HG03432 (cell line): Measurements from ENCODE around the gene HOXD10.

Experiments used
- ATAC-seq: cut with Tn5 transposase; IDR thresholded peaks from one replicate; pipeline ENCODE4 v1.9.1; 2021; ENCODE audit warnings: mild to moderate bottlenecking, moderate library complexity; ENCODE audit not compliant: unreplicated experiment

HOXD10 gene

DNA sequence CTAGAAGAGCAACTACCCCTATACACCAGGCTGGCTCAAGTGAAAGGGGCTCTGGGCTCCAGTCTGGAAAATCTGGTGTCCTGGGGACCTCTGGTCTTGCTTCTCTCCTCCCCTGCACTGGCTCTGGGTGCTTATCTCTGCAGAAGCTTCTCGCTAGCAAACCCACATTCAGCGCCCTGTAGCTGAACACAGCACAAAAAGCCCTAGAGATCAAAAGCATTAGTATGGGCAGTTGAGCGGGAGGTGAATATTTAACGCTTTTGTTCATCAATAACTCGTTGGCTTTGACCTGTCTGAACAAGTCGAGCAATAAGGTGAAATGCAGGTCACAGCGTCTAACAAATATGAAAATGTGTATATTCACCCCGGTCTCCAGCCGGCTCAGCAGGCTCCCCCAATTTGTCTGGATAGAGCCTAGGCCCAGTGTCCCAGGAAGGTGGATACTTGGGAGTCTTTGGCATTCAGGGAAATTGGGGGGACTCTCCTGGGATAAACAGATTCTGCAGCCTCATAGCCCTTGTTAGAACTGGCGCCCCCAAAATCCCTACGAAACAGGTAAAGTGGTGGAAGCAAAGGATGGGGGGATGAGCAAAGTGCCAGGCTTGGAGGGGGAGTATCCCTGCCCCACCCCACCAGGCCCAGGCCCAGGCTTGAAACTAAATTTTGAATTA is 32.3 kb downstream of the HOXD10 start:
- no peak for ATAC-seq

DNA sequence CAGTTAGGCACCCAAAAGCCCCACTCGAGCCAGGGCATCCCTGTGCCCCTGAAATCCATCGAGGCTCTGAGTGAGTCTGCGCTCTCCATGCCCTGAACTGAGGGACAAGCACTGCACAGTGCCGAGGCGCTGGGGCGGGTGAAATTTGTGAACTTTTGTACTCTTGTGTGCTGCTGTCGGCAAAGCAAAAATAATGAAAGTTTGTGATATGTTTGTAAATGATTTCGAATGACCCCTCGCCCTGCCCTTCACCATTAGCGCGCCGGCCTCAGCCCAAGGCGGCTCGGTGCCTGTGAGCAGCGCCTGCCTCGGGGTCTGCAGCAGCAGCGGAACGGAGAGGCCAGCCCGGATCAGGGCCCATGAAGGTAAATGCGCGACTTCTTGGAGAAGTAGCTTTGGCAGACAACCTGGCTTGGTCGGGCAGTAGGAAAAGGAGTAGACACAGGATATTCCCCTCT is 32.9 kb downstream of the HOXD10 start:
- no peak for ATAC-seq

DNA sequence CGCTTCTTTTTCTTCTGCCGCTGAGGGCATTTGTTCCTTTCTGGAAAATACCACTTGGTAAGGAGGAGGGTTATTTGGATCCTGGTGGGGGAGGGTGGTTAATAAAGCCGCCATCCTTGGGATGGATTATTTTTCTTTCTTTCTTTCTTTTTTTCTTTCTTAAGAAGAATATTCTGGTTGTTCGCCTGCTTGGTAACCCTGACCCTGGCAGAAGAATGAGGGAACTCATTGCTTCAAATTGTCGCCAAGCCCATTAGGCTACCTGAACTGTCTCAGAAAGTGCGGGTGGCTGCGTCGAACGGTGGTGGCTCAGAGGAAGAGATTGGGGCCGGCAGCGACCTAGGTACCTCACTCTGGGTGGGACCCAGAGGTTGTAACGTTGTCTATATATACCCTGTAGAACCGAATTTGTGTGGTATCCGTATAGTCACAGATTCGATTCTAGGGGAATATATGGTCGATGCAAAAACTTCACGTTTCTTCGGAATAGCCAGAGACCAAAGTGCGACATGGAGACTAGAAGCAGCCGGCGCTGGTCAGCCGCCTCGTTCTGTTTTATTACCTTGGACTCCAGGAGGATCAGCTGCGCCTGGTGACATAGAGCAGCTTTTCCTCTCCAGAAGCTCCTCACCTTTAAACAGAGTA is 33.5 kb downstream of the HOXD10 start:
- no peak for ATAC-seq

DNA sequence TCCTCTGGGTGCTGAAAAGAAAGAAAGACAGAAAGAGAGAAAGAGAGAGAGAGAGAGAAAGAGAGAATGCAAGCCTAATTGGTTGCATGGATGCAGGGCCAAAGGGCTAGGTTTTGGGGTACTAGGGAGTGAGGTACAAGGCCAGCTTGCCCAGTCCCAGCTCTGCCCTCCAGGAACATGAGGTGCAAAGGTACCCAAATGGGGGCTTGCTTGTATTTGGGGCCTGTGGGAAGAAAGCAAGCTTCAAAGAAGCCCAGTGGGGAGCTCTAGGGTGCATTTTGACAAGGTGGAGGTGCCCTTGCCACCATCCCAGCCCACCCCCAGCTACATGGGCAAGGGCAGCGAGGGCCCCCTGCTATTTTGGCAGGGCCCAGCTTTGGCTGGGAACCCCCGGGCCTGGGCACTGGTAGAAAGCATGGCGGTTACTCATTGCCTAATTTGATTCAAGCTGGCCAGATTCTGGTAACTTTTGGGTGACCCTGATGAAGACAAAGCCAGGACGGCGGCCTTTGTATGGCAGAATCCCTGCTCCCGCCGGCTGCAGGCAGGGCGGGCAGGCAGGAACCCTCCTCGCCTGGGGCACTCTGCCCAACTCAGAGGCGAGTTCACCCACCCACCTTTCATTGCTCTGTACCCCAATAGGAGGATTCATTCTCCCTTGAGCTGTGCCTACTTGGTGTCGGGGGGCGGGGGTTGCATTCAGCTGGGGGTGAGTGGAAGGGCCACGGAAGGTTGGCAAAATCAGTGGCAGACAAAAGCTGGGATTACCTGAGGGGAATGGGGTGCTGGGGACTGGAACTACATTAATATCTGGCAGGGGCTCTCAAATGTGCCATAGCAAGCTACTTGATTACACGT is 34.2 kb downstream of the HOXD10 start:
- ATAC-seq = no peak

DNA sequence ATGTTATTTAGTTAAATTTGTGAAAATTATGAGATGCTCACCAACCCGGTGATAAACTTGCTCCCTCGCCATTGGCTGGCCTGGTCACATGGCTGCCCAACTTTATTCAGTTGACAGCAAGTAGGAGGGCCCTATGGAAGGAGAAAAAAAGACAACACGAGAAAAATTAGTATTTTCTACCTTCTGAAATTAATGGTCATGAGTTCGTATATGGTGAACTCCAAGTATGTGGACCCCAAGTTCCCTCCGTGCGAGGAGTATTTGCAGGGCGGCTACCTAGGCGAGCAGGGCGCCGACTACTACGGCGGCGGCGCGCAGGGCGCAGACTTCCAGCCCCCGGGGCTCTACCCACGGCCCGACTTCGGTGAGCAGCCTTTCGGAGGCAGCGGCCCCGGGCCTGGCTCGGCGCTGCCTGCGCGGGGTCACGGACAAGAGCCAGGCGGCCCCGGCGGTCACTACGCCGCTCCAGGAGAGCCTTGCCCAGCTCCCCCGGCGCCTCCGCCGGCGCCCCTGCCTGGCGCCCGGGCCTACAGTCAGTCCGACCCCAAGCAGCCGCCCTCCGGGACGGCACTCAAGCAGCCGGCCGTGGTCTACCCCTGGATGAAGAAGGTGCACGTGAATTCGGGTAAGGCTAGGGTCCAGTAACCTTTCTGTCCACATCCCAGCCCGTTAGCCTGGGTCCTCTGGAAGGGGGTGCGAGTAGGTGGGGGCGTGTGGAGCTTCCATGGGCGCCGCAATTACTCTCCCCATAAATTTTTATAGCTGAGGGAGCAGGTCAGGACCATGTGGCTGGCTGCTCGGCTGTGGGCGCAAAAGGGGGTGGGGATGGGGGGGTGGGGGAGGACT is 35.1 kb downstream of the HOXD10 start, which contains the start of gene HOXD4:
Gene HOXD4, plus strand, starts transcription at position 109 of the 846 bp plus-strand sequence. Its CDS starts 84 bp downstream, at position 193.
- no peak for ATAC-seq

DNA sequence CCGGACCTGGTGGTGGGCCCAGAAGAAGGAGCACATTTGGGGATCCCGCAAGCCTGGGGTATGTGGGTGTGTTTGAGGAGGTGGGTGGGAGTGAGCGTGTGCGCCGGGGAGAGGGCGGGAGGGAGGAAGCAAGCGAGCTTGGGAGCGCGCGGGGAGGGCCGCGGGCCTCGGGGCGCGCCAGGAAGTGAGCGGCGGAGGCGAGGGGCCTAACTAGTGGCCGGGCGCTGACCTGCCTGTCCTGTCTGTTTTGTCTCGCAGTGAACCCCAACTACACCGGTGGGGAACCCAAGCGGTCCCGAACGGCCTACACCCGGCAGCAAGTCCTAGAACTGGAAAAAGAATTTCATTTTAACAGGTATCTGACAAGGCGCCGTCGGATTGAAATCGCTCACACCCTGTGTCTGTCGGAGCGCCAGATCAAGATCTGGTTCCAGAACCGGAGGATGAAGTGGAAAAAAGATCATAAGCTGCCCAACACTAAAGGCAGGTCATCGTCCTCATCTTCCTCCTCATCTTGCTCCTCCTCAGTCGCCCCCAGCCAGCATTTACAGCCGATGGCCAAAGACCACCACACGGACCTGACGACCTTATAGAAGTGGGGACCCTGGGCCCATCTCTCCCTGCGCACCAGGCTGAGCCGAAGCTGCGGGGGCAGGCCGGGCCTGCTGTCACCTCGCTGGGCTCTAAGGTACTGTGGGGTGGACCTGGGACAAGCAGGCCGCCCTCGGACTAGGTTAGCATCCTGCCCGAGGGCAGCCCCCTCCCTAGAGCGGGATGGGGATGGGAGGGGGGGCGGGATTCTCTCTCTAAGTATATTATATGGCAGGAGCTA is 36.0 kb downstream of the HOXD10 start:
- ATAC-seq = no peak

DNA sequence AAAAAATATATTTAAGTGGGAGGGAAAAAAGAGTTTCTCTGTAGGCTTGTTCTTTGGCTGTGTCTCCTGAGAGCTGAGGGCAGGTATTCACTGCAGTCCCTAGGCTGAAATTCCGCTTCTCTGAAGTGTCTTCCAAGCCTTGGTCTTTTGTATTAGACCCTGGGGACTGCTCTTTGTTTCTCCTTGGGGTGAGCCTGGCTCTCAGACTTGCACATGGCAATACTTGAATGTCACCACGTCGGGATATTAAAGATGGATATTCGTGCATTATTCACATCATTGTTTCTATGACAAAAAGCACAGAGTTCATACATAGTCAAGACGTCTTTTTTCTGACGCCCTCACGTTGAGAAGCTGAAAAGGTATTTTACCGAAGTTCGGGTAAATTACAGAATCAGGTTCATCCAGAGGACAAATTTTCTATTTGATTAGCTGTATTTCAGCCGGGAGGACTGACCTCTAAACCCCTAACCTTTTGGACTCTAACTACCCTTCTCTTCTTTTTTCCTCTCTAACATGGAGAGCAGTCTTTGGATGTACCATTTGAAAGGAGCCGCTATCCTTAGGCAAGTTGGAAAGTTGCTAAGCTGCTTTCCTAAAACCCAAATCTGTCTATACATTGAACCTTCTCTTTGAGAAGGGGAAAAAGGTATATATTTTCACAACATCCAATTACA is 38.1 kb downstream of the HOXD10 start:
- ATAC-seq = no peak

DNA sequence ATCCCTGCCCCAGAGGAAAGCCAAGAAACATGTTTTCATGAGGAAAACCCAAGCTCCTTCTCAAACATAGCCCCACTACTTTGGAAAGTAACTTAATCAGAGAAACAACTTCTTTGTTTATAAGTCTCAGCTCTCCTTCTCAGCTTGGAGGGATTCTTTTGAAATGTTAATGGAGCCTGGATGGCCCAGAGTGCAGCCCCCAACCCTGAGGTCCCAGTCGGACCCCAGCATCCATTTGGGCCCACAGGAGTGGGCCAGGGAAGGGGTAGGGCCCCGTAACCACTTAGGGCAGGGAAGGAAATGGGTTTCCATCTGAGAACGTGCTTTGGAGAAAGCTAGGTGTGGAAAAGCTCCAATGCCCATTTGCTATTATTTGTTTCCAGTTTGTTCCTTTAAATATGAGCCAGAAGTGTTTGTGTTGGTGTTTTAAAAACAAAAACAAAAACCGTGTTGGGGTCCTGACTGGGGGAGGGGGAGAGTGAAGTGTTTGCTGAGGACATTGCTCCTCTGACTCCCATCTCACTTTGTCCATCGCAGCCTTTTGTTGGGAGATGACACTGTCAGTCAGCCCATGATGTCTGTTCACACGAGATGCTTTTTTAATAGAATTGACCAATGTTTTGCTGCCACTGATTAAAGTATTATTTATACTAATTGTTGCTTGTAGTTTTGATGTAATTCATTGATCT is 38.9 kb downstream of the HOXD10 start:
- no peak for ATAC-seq

DNA sequence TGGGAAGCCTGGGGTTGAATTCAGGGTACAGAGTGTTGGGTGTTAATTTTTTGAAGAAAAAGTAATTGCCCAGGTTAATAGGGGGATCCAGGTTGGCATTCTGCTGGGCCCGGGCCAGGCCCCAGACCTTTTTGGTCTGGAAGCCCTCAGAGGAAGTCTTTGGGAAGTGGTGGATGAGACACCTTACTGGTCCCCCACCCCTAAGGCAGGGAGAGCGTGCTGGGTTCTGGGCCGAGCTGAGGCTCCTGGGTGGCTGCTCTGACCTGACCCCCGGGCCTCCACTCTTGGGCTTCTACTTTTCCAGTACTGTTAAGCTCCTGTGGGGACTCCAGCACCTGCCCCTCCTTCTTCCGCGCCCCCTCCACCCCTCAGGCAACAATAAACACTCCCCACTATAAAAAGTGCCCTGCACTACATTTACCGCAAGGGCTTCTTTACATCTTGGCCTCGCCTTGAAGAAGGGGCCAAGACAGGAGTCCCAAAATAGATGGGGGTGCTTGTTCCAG is 39.8 kb downstream of the HOXD10 start:
- no peak for ATAC-seq

DNA sequence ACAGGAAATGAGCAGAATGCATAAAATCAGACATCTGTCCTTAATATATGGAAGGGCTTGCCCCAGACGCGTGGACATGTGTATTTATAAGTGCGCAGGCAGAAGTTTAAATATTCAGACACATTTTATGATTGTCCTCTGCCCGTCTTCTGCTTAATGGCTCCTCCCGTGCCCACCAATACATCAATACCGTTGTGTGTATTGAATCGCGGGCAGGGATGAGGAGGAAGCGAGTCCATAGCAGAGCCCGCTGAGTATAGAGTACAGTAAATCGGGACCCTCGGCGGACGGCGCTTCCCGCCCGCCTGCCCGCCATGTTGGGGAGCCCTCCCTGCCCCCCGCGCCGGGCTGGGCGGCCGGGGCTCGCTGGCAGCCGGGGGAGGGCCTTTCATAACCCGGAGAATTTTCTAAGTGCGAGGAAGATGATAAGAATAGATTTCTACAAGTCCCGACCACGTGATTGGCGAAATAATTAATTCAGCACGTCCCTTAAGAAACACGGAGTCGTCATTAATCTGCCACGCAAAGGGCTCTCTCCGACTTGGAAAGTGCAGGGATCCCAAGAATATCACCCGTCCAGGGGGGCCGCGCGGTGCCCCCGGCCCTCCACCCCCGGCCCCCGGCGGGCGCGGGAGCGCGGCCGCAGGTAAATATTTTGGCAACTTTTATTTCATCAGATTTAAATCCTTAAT is 40.4 kb downstream of the HOXD10 start, which contains the start of gene HOXD3:
Gene HOXD3, plus strand, starts transcription at position 501 of the 692 bp plus-strand sequence. CDS start 11,808 bp downstream, outside the sequence.
- no peak for ATAC-seq

DNA sequence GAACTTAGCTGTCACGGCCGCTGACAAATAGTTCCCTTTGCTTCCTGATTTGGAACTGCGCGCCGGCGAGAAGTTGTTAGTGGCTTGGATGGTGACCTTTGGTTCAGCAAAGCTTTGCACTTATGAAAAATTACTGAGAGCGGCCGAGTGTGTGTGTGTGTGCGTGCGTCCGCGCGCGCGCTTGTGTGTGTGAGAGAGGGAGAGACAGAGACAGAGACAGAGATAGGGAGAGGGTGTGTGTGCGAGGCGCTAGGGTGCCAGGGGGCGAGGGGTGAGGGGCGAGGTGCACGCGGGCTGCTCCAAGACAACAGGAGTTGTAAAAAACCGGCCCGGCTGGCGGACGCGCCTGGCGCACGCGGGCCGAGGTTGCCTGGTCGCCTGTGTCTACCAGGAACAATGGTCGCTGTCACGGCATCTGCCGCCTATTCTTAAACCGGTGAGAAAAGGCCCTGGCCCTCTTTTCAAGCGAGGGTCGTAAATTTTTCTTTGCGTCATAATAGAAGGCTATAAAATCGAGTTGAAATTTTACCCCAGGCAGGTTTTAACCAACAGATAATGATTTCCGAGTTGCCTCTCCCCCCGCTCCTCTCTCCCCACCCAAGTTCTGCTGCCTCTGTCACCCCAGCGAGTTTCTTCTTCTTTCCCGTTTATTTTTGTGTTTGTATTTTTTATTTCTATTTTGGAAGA is 41.1 kb downstream of the HOXD10 start:
- no peak for ATAC-seq

DNA sequence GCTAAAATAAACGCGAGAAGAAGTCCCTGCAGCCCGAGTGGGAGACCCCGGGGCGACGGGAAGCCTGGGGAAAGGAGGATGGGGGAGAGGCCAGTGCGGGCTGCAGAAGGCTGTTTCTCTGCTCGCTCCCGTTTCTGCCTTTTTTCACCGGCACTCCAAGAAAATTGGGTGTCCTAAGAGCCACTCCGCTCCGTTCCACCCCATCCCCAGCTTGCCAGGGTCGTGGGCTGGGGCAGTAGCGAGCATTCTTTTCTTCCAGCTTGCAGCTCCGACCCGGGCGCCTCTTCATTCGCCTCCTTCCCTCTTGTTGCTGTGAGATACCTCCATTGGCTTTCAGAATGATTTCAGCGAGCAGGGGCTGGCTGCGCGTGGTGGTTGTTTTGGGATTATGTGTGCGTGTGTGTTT is 41.6 kb downstream of the HOXD10 start:
- ATAC-seq = no peak

DNA sequence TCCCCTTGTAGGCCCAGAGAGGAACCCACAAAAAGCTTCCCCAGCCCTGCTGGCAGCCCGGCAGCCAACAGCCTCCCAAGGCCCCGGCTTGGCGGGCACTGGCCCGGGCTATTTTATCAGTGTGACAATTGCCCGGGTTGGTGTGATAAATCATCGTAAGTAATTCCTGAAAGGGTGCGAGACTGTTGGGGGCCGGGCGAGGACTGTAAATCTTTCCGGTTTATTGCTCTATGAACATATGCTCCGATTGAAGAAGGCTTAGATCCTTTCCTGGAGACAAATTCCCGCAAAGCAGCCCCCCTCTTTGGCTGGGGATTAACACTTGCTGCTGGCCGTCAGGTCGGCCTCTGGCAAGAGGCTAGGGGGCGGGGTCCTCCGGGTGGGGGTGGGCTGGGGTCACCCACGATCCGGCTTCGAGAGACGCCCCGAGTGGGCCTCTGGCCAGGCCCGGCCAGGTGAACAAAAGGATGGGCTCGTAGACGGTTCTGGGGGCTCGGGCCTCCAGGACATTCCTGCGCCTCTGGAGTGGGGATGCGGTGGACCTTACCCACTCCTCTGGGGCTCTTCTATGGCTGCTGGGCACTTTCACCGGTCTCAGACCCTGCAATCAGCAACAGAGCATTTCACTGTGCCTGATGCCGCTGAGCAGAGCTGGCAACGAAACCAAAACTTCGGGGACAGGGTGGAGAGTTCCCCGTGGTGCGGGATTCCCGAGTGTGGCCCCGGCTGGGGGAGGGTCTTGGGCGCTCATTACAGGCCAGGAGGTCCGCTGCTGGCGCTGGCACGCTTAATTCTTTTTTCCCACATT is 42.5 kb downstream of the HOXD10 start:
- ATAC-seq = no peak

DNA sequence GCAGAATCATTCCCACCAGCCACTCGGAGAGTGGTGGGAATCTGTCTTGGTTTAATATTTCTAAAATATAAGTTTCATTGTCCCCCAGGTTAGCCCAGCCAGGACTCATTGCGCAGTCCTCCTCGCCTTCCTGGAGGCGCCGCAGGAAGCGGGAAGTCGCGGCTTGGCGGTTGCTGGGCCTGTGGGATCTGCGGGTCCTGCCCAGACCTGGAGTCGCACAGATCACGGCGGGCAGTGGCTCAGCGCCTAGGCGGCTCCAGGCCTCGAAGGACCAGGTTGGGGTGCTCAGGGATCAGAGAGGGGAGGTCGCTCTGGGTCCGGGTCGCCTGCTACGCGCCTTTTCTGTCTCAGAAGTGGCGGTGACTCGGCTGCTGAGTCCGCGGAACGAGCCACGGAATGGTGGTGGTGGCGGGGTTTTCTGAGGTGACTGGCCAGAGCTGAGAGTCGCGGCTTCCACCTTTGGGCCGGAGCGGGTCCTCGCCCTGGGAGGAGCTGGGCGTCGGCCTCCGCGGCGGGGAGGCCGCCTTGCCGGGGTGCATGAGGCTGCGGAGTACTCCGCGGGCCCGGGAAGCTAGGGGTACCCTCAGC is 43.2 kb downstream of the HOXD10 start:
- no peak for ATAC-seq

DNA sequence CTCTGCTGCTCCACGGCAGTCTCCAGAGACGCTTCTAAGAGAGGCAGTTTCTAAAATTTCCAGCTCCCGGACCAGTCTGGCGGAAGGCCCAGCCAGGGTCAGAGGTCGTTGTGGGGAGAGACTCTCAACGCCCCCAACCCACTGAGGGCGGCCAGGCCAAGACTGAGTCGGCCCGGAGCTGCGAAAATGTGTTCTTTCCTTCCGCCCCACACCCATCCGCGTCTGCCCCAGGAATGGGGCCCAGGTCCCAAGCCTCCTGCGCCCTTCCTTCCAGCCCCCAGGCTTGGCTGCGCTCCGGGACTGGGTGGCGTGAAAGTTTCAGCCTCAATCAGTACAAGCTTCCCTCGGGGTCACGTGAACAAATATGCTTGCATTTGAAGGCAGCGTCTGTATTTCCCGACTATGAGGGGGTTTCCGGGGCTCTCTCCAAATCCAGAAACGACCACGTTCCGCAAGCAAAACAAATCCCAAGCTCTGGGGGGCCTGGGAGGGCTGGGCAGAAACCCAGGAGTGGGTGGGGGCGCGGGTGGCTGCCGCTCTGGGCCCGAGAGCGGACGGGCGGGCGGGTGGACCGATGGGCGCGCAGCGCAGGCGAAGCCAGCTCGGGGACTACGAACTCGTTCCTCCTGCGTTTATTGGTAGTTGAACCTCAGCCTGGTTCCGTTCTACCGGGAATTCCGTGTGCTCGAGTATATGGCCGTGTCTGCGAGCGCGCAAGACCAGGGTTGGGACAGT is 43.8 kb downstream of the HOXD10 start:
- no peak for ATAC-seq
